ENCODE results near the gene RHBDL1. TPM values are rescaled to one million over a fixed set of nuclear protein-coding genes. Genes with fewer than 3 reads are reported as not detected.
A peak's percentile ranks its signal among the peaks of the same experiment; 100 is the strongest.

RHBDL1 gene
- total and polyA plus RNA-seq, 9 of the 15 experiments (the other 6 are each of a cell fraction or from before 2014, with no cell fraction given): 0.03 to 5.6 (median 1.3) TPM; not detected in 1

- TF ChIP-seq NRF1 (conservative IDR thresholded peaks at IDR 0.05 in 1 of 2, IDR thresholded peaks at IDR 0.05 in 1 of 2) (no peak), FOXO4 (CRISPR knock-in tag; IDR thresholded peaks at IDR 0.05) (0 out of 2 replicates have a peak, but pooled peaks have one; percentile 40), CBFA2T2 (conservative IDR thresholded peaks at IDR 0.05) (no peak), PHB (CRISPR knock-in tag; IDR thresholded peaks at IDR 0.05) (no peak), TFAP4 (CRISPR knock-in tag; IDR thresholded peaks at IDR 0.05; ENCODE audit: borderline replicate concordance) (0 out of 2 replicates have a peak, but pooled peaks have one; percentile 5), ZBTB17 (CRISPR knock-in tag; IDR thresholded peaks at IDR 0.05) (0 out of 2 replicates have a peak, but pooled peaks have one; percentile 42), FOXM1 (IDR thresholded peaks at IDR 0.05; ENCODE audit: low read depth) (no peak), FOXM1 (CRISPR knock-in tag; IDR thresholded peaks at IDR 0.05; ENCODE audit: low read depth) (peak; percentile 95), ZBTB7A (IDR thresholded peaks at IDR 0.05; ENCODE audit: borderline replicate concordance, control insufficient read depth, low read depth, low read length) (0 out of 2 replicates have a peak, but pooled peaks have one; percentile 7), SAFB (IDR thresholded peaks at IDR 0.05; ENCODE audit: borderline replicate concordance, low read depth, low read length) (peak; percentile 13; the same call in 1 of the 2 replicates), SAFB2 (IDR thresholded peaks at IDR 0.05; ENCODE audit: borderline replicate concordance, low read depth, low read length, severe bottlenecking) (no peak), NR4A1 (CRISPR knock-in tag; IDR thresholded peaks at IDR 0.05) (peak; percentile 78), NR4A1 (tag; IDR thresholded peaks at IDR 0.05) (no peak), KAT7 (CRISPR knock-in tag; IDR thresholded peaks at IDR 0.05; ENCODE audit: borderline replicate concordance) (peak; percentile 99), UBTF (IDR thresholded peaks at IDR 0.05; ENCODE audit: borderline replicate concordance in 1 of 2, low read depth in 2 of 2, low read length in 2 of 2) (peak; percentile 60 to 81; a peak in 1 of 4 replicates)
- TF ChIP-seq, protein P1, sequence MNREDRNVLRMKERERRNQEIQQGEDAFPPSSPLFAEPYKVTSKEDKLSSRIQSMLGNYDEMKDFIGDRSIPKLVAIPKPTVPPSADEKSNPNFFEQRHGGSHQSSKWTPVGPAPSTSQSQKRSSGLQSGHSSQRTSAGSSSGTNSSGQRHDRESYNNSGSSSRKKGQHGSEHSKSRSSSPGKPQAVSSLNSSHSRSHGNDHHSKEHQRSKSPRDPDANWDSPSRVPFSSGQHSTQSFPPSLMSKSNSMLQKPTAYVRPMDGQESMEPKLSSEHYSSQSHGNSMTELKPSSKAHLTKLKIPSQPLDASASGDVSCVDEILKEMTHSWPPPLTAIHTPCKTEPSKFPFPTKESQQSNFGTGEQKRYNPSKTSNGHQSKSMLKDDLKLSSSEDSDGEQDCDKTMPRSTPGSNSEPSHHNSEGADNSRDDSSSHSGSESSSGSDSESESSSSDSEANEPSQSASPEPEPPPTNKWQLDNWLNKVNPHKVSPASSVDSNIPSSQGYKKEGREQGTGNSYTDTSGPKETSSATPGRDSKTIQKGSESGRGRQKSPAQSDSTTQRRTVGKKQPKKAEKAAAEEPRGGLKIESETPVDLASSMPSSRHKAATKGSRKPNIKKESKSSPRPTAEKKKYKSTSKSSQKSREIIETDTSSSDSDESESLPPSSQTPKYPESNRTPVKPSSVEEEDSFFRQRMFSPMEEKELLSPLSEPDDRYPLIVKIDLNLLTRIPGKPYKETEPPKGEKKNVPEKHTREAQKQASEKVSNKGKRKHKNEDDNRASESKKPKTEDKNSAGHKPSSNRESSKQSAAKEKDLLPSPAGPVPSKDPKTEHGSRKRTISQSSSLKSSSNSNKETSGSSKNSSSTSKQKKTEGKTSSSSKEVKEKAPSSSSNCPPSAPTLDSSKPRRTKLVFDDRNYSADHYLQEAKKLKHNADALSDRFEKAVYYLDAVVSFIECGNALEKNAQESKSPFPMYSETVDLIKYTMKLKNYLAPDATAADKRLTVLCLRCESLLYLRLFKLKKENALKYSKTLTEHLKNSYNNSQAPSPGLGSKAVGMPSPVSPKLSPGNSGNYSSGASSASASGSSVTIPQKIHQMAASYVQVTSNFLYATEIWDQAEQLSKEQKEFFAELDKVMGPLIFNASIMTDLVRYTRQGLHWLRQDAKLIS (CRISPR knock-in tag; IDR thresholded peaks at IDR 0.05): peak; percentile 88; the same call in 1 of the 2 replicates
- TF ChIP-seq, protein P2, sequence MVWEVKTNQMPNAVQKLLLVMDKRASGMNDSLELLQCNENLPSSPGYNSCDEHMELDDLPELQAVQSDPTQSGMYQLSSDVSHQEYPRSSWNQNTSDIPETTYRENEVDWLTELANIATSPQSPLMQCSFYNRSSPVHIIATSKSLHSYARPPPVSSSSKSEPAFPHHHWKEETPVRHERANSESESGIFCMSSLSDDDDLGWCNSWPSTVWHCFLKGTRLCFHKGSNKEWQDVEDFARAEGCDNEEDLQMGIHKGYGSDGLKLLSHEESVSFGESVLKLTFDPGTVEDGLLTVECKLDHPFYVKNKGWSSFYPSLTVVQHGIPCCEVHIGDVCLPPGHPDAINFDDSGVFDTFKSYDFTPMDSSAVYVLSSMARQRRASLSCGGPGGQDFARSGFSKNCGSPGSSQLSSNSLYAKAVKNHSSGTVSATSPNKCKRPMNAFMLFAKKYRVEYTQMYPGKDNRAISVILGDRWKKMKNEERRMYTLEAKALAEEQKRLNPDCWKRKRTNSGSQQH (CRISPR knock-in tag; IDR thresholded peaks at IDR 0.05): 0 out of 2 replicates have a peak, but pooled peaks have one; percentile 29
These were observed 39.8 kb upstream of the RHBDL1 start (continued) for GRCh38 chr16:635573-636205.

All from K562 (cell line).